SH-SY5Y (cell line): ENCODE data around the gene MOV10L1.

ENCODE experiments used
- GATA2 ChIP-seq: IDR thresholded peaks from 2 replicates; pipeline ENCODE4 v1.6.1; 2011; ENCODE audit warnings: mild to moderate bottlenecking, low read depth, low read length
- GATA3 ChIP-seq: IDR thresholded peaks from 2 replicates; pipeline ENCODE4 v1.6.1; 2011; ENCODE audit warnings: low read depth, mild to moderate bottlenecking, low read length, moderate library complexity

MOV10L1 gene

GRCh38 chr22:50161508-50162390 lies 71.9 kb downstream of the MOV10L1 start:
- TF ChIP-seq GATA3 (no peak), GATA2 (no peak)

DNA sequence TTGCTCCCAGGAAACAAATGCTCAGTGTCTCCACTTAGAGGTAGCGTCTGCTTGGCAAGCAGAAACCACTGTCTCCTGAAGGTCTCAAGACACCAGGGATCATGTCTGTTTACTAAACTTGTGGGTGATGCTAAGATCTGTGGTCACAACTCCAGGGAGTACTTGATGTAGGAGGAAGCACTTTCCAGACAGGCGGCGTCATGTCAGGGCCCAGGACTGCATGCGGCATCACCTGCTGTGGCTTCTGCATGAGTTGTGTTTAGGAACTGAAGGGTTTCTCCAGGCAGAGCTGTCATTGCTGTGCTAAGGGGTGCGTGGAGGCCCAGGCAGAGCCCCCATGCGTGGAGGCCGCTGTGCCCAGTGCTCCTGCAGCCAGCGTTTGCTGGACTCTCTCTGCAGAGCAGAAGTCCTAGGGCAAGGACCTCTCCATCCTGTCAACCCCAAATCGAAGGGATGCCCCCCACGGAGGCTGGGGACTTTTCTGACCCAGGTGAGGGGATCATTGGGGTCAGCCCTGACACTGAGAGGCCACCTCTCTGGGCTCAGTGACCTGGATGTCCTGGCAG lies 72.7 kb downstream of the MOV10L1 start:
- TF ChIP-seq GATA2 (no peak), GATA3 (no peak)

GRCh38 chr22:50165436-50166123 lies 75.8 kb downstream of the MOV10L1 start:
- TF ChIP-seq GATA3, result no peak
- TF ChIP-seq GATA2, result no peak

DNA sequence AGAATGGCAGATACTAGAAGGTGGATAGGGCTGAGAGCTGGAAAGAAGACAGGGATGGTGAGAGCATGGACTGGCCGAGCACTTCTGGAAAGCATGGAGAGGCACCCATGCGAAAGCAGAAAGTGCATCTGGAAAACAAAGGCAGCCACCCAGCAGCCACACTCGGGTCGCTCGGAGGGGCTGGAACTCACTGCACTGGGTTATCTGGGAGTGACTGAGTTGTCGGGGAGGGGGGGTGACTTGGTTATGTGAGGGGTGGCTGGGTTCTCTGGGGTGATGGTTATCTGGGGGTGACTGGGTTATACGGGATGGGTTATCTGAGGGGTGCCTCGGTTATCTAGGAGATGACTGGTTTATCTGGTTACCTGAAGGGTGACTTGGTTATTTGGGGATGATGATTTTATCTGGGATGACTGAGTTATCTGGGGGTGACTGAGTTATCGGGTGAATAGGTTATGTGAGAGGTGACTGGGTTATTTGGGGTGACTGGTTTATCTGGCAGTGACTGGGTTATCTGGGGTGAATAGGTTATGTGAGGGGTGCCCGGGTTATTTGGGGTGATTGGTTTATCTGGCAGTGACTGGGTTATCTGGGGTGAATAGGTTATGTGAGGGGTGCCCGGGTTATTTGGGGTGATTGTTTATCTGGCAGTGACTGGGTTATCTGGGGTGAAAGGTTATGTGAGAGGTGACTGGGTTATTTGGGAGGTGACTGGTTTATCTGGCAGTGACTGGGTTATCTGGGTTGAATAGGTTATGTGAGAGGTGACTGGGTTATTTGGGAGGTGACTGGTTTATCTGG lies 78.1 kb downstream of the MOV10L1 start:
- TF ChIP-seq GATA2, result no peak
- TF ChIP-seq GATA3, result no peak

DNA sequence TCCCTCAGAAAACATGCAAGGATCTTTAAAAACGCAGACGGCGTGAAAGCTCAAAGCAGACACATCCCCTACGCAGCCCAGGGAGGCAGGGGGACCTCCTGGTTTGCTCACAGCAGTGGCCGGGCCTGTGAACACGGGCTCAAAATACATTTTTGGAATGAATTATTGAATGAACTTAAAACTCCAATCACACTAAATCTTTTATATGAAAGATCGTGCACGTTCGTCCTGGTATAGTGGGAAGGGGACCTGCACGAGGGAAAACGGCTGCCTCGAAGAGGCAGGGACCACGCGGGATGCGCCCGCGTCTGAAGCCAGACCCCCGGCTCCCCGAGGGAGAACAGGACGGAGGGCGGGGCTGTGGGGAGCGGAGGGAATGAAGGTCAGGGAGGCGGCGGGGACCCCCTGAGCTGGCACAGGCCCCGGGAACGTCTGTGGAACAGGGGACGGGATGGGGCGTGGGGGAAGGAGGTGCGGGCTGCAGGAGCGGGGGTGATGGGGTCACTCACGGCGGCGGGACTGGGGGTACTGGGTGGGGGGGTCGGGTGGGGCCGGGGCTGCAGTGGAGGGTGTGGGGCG lies 79.5 kb downstream of the MOV10L1 start:
- TF ChIP-seq GATA2 (no peak), GATA3 (no peak)

GRCh38 chr22:50169774-50170341 lies 80.1 kb downstream of the MOV10L1 start:
- no peak for TF ChIP-seq GATA3
- TF ChIP-seq GATA2, result no peak

GRCh38 chr22:50170453-50171318 lies 80.9 kb downstream of the MOV10L1 start, which contains the start of gene PANX2:
PANX2 (plus strand) TSS chr22:50170731; CDS start chr22:50170731, 0 bp downstream.
- no peak for TF ChIP-seq GATA3
- no peak for TF ChIP-seq GATA2

DNA sequence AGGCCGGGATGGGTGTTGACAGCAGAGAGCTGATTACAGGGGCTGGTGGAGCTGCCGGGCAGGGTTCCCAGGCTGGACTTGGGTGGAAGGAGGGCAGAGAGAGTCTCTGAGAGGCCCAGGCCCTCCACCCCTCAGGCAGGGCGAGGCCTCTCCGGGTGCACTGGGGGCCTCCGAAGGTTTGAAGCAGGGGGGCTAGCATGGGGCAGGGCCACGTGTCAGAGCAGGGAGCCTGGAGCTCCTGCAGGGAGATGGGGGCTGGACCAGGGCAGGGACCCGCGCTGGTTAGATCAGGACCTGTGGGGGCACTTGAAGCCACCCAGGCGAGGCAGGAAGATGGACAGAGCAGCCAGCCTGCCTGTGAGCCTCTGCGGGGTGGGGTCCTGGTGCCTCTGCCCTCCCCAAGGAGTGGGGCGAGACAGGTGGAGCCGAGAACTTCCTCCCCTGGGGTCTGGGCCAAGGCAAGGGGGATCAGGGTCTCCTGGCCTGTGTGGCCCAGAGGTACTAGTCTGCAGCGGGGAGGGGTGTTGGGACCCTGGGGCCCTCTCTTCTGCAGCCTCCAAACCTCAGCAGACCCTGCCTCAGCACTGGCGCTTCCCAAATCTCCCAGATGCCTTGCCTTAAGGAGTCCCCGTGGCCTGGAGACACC lies 81.6 kb downstream of the MOV10L1 start:
- TF ChIP-seq GATA2 (no peak), GATA3 (no peak)

- TF ChIP-seq GATA3 (no peak), GATA2 (no peak)
These were observed 82.2 kb downstream of the MOV10L1 start for GRCh38 chr22:50171965-50172421.

- TF ChIP-seq GATA2 (no peak), GATA3 (no peak)
These were observed 83.6 kb downstream of the MOV10L1 start for GRCh38 chr22:50173311-50173982.

GRCh38 chr22:50173983-50174355 lies 84.2 kb downstream of the MOV10L1 start:
- TF ChIP-seq GATA2, result no peak
- TF ChIP-seq GATA3, result no peak
